NCI-H460 (cell line): ENCODE data around the gene NOL6. TPM values are rescaled to one million over a fixed set of nuclear protein-coding genes. Genes with fewer than 3 reads are reported as not detected.
"Not testable (repeated sequence)": the region's sequence is repeated elsewhere in the genome, so short reads cannot be mapped to it uniquely, and the experiment has no call there.

ENCODE experiments used
- DNase-seq: peaks from one replicate; pipeline ENCODE4 v3.0.0-alpha.2; 2016; ENCODE audit warnings: low read depth; ENCODE audit errors: extremely low read depth
- small RNA-seq, 2 experiments: library from RNA; depleted of rRNA; stranded (forward); fragments of <200 nt; gene quantifications; one replicate each; pipeline ENCODE3, GENCODE V24; 2014
- total RNA-seq: library from RNA; depleted of rRNA; stranded (reverse); fragments of >200 nt; shearing (Covaris generic); gene quantifications from 2 replicates; pipeline ENCODE4 v1.2.3, GENCODE V29; 2014; rRNA removed

The NOL6 gene
- total RNA-seq, 1 experiment from 2014 or later = 23.7 TPM

DNA sequence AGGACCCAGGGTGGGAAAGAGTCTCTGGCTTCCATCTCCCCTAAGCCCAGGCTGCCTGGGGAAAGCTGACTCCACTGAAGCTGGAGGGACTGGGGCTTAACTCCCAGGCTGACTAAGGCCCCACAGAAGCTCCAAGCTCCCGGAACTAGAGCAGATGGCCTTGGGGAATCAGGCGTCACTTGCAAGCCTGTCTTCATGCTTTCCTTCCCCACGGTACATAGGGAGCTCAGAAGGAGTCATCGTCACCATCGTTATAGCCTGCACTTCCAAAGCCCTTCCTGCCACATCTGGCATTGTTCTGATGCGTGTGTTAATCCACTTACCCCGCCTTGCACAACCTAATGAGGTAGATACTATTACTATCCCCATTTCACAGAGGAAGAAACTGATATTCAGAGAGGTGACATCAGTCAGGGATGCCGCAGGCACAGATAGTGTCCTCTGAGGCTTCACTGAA, 37.9 kb downstream of the NOL6 start:
- no peak for DNase-seq

DNA sequence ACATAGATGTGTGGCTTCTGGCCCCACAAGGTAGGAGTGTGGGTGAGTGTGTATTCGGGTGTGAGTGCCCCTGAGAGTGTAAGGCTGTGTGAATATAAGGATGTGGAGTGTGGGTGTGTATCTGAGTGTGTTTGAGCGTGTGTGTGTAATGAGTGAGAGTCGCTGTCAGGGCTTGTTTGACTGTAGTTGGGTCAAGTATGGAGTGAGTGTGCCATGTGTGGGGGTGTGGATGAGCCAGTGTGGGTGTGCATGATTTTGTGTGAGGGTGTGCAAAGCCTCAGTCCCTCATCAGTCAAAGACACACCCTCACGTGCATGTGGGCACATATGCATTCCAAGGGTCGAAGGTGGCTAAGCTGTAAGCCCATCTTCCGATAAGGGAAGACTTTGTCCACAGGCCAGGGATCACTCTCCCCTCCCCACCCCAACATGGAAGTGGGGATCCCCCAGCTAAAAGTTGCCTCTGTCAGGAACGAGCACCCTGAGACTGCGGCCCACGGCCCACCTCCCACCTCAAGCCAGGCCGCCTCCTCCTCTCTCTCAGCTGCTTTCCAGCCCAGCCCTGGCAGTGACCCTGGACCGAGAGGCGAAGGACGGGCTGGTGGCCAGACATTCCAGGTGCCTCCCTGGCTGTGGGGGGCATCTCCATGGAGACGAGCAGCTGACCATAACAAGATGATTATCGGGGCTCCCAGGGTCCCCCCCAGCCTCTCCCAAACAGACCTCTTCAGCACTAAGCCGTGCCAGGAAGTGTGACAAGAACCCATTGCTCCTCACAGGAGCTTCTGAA, 39.2 kb downstream of the NOL6 start:
- no peak for DNase-seq

DNA sequence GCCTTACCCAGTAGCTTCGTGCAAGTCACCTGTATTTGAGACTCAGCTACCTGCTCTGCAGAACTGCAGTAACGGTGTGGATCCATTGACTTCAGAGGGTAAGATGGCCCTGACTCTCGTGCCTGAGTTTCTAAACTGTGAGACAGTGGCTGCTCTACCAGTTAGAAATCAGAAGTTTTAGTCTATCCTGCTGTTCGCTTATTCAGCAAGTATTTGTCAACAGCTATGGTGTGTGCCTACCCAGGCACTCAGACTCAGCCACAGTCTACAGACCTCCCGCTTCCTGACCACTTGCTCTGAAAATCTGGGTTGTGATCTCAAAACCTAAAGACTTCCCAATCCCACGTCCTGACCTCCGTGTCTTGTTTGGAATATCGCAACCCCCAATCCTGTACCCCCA, 39.9 kb downstream of the NOL6 start:
- no peak for DNase-seq

DNA sequence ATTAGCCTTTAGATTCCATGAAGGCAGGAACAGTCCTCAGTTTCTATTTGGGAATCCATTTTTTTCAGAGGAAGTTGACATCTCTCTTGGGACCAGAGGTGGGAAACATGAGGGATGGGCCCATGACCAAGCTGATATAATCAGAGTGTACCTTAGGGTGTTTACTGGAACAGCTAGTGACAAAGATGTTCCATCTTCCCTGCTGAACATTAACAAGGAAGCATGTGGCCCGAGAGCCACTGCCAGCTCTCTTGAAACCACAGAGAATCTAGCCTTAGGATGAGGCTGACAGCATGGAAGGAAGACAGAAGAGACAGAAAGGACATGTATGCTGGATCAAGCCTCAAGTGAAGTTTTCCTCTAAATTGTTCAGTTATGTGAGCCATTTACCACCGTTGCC, 42.3 kb downstream of the NOL6 start:
- no peak for DNase-seq

DNA sequence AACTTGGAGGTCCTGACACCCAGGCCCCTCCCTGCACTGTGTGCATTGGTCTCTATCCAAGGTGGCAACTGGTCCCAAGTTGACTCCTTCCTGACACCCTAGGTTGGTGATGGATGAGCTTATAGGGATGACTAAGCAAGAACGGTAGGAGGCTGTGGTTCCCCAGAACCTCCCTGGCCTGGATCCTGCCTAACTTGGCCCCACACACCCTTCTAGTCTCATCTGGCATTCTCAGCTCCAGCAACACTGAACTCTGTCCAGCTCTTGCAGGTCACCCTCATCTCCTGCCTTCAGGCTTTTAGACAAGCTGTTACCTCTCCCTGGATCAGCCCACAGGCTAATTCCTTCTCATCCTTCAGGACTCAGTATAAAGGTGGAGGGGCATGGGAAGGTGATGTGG, 42.8 kb downstream of the NOL6 start:
- no peak for DNase-seq

DNA sequence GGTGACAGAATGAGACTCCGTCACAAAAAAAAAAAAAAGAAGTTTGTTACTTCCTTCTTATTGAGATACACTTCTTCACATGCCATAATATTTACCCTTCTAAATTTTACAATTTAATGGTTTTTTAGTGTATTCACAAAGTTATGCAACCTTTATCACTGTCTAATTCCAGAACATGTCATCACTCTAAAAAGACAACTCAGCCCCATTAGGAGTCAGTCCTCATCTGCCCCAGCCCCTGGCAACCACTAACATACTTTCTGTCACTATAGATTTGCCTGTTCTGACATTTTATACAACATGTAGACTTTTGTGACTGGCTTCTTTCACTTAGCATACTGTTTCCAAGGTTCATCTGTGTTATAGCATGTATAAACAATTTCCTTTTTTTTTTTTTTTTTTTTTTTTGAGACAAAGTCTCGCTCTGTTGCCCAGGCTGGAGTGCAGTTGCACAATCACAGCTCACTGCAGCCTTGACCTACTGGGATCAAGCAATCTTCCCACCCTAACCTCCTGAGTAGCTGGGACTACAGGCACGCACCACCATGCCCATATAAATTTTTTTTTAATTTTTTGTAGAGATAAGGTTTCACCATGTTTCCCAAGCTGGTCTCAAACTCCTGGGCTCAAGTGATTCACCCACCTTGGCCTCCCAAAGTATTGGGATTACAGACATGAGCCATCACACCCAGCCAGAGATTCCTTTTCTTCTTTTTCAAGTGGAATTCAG, 44.3 kb downstream of the NOL6 start:
- no peak for DNase-seq

DNA sequence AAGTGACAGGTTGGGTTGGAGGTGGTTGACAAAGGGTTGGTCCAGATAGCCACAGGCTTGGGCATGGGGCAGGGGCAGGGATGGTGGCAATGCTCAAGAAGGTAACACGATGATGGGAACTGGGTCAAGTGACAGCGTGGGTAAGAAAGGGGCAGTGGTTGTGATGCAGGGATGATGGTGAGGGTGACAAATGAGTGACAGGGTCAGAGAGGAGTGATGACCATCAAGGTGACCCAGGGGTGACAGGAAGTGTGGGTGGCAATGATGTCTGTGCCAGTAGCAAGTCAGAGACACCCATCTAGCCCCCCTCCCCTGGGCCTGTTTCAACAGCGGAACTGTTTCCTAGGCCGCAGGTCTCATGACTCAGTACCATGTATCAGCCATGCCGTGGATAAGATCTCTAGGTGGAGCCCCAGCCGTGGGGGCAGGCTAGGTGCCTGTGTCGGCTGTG, 46.9 kb downstream of the NOL6 start:
- no peak for DNase-seq

DNA sequence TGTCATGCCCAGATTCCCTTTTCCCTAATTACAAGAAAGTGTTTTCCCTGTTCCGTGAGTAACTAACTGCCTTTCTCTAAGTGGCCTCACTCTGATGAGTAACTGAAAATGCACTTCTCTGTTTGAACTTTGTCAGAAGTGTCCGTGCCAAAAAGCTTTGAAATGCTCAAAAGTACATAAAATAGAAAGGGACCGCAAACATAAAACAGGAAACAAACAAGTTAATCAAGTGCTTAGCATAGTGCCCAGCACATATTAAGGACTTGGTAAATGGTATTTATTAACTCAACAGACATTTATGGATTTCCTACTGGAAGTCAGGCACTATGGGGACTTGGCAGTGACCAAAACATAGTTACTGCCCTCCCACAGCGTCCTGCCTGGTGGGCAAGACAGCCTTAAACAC, 48.6 kb downstream of the NOL6 start:
- DNase-seq = no peak

DNA sequence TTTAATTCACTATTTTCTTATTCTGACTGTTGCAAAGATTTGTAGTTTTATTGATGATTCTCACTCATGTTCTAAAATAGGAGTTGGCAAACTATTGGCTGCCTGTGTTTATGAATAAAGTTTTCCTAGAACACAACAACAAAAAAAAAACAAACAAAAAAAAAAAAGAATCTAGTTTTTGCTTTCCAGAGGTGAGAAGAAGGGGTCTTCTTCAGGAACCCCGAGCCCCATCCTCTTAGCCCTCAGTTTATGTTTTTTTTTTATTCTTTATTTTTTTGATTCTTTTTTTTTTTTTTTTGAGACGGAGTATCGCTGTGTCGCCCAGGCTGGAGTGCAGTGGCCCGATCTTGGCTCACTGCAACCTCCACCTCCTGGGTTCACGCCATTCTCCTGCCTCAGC, 49.2 kb downstream of the NOL6 start:
- not testable (repeated sequence) for DNase-seq

DNA sequence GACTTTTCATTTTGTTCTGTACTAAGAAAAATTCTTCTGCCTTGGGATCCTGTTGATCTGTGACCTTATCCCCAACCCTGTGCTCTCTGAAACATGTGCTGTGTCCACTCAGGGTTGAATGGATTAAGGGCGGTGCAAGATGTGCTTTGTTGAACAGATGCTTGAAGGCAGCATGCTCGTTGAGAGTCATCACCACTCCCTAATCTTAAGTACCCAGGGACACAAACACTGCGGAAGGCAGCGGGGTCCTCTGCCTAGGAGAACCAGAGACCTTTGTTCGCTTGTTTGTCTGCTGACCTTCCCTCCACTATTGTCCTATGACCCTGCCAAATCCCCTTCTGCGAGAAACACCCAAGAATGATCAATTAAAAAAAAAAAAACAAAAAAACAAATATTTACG, 49.7 kb downstream of the NOL6 start:
- not testable (repeated sequence) for DNase-seq

DNA sequence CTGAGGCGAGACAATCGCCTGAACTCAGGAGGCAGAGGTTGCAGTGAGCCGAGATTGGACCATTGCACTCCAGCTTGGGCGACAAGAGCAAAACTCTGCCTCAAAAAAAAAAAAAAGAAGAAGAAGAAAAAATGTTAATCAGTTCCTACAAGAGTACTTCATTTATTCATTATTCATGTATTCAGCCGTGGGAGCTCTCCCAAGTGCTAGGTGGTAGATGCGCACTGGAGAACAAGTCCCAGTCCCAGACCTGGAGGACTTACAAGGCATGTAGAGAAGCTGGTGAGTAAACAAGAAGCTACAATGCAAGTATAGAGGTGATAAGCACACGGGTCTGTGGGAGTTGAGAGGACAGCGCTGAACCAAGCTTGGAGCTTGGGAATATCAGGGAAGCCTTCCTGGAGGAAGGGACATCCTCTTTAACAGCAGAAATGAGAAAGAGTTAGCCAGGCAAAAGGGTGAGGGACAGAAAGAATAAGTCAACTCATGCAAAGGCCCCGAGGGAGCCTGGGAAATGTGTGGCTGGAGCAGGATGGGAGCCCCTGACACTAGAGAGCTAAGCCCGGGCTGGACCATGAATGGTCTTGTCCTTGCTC, 53.9 kb downstream of the NOL6 start:
- DNase-seq = no peak

DNA sequence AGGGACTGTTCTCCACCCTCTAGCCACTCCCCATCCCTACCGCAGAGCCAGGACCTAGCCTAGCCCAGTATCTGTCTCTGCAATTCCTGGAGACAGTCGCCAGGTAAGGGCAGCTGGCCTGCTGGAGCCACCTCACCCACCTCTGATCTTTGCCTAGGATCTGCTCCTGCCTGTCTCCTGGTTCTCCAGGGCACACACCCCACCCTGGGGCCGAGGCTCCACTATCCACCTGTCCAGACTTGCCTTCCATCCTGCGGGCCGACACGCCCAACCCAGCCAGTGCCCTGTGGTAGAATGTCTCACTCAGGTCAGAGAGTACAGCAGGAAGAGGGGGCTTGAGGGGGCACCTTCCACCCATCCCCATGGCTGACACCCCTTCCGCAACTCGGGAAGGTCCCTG, 55.6 kb downstream of the NOL6 start:
- no peak for DNase-seq

DNA sequence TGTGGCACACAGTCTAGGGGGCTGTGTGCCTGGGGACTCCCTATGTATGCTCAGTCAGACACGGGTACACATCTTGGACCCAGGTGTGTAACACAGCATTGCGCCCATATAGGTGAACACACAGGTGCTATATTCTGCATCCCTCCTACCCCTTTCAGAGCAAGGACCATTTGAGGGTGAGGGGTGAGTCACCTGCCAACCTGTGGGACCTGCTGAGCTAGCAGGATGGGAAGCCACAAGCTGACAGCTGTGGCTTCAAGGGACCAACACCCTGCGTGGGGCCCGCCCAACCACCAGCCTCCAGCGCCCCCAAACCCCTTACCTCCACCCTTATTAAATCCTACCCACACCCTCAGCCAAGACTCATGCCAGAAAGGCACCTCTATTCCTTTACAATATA, 56.7 kb downstream of the NOL6 start:
- DNase-seq = no peak

DNA sequence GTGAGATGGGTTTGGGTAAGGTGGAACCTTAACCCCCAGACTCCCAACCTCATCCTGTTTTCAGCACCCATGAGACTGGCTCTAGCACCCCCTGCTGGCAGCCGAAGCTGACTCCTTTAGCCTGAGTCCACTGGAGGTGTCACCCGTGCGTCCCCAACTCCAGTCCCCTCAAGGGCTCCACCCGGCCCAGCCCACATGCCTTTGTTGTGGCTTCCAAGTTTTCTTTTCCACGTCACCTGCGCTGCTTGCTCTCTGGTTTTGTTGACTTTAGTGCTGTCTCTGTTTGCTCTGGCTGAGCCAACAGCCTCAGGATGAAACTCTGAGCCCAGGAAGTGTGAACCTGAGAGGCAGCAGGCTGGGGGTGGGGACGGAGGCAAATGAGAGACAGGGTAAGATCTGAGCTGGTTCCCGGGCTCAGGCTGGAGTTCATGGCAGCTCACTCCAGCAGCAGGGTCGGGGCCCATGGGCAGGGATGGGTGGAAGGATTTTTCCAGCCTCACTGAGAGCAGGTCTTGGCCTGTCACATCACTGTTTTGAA, 58.2 kb downstream of the NOL6 start:
- DNase-seq = peak; percentile 45

DNA sequence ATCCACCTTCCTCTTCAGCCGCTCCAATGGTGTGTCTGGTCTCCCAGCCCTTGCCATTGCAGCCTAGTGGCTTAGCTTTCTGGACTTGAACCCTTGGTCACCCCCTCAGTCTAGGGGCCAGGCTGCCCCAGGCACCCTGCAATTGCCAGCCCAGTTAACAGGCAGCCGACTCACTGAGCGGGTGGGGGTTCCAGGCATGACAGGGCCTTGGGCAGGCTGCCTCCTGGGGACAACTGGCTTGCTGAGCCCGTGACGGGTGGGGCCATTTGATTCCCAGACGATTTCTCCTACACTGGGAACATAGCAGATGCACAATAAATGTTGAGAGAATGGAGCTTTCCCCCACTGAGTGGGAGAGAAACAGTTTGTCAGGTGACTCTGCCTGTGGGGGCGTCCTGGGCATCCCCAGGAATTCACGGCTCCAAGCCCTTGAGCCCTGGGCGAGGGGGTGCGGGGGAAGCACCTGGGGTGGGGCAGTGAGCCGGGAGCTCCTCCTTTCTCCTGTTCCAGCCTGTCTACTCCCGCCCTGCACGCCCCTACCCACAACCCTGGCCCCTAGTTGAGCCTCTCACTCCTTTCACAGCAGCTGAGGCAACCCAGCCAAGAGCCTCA, 58.7 kb downstream of the NOL6 start:
- no peak for DNase-seq

DNA sequence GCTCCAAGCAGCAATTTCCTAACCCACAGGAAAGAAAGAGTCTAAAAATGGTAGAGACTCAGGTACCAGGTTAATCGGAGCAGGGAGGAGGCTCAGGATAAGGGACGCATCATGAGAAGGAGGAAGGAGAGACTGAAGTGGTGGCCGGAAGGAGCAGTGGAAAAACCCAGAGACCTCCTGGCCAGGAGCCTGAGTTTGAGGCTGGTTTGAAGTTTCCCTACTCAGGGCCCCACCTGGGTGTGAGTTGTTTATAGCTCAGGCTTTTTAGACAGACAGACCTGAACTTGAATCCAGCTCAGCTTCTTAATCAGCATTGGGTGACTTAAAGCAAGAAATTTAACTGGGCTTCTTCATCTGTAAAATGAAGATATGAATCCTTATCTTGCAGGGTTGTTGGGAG, 59.5 kb downstream of the NOL6 start:
- no peak for DNase-seq

Small RNAs within 50 kb of the gene (small RNA-seq; reads per million reads assigned to genes)
- gene AL356218.2 = 0 reads per million in 2 experiments
- 0 to 0.06 reads per million in 2 experiments for gene MIR6851

Other genes starting within 250 kb of the NOL6 start
- gene SPINK4, start 233.8 kb downstream of the NOL6 start, total RNA-seq = not detected in 2 replicates
- gene BAG1, start 209.2 kb downstream of the NOL6 start, total RNA-seq = 33.3 and 34.9 TPM in 2 replicates
- 93.7 and 94.5 TPM in 2 replicates for gene CHMP5, start 208.9 kb downstream of the NOL6 start, total RNA-seq
- gene NFX1, start 183.4 kb downstream of the NOL6 start, total RNA-seq = 17.8 and 21.0 TPM in 2 replicates
- not detected in 2 replicates for gene AQP7, start 71.4 kb downstream of the NOL6 start, total RNA-seq
- 2.6 and 4.6 TPM in 2 replicates for gene AQP3, start 26.3 kb downstream of the NOL6 start, total RNA-seq
- gene ANKRD18B, start 50.3 kb upstream of the NOL6 start, total RNA-seq = 4.8 and 7.9 TPM in 2 replicates